ENCODE results near the gene CLTB. TPM values are rescaled to one million over a fixed set of nuclear protein-coding genes. Genes with fewer than 3 reads are reported as not detected.

CLTB gene
- total RNA-seq, 1 donor from 2014 or later = 71.3 TPM

- FAIRE-seq (no peak), DNase-seq (ENCODE audit: low spot score in 2 of 2) (no peak)
Observed at GRCh38 chr5:176359658-176360057, 56.7 kb downstream of the CLTB start.

- FAIRE-seq (no peak), DNase-seq (ENCODE audit: low spot score in 2 of 2) (no peak)
Observed at GRCh38 chr5:176356179-176356566, 60.2 kb downstream of the CLTB start.

GRCh38 chr5:176355400-176356178 is 60.8 kb downstream of the CLTB start:
- DNase-seq (ENCODE audit: low spot score in 2 of 2) (no peak), FAIRE-seq (no peak)

DNA sequence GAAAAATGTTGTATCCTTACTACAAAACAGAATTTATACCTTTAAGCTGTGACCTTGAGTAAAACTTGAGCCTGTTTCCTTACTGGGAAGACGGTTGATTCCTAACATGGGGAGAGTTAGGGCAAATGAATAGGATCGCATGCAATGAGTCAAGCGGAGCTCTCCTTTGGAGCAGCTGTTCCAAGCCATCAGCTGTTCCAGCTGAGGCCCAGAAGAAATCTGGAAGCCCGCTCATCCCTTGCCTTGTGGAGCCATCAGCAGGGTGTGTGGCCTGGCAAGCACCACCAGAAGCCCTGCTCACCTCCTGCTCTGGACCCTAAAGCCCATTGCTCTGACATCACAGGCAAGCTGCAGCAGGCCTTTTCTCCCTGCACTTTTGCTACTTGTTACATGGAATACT is 62.8 kb downstream of the CLTB start:
- no peak for DNase-seq (ENCODE audit: low spot score in 2 of 2)
- FAIRE-seq = no peak

- DNase-seq (ENCODE audit: low spot score in 2 of 2) = no peak
- no peak for FAIRE-seq
Observed at GRCh38 chr5:176352116-176352878, 64.0 kb downstream of the CLTB start.

GRCh38 chr5:176350416-176350815 is 65.9 kb downstream of the CLTB start:
- DNase-seq (ENCODE audit: low spot score in 2 of 2) = no peak
- no peak for FAIRE-seq

DNA sequence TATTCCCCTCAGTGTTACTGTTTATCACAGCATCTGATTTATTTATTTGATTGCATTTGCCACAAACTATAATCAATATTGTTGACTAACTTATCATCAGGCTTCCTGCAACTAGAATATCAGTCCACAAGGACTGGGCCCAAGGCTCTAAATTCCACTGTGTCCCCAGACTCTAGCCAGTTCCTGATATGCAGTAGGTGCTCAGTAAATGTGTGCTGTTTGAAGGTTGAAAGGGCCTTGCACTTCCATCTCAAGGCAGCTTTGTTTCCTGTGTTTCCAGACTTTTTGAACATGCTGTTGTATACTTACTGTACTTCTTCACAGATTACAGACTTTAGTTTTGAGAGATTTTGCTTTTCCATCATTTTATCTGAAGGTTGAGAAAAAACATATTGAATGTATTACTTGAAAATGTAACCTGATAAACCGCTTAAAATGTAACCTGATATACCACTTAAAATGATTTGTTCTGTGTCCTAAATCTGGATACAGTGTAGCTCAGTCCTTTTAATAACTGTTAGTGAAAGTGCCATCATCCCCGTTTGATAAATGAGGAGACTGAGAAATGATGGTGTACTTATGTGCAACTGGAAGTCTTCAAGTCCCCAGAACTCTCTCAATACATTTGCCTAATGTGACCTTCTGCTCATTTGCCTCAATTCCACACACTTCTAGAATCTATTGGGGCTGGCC is 73.4 kb downstream of the CLTB start:
- DNase-seq (ENCODE audit: low spot score in 2 of 2) = no peak
- no peak for FAIRE-seq

Small RNA genes within 50 kb of the gene (small RNA-seq; reads per million reads assigned to genes)
- gene AC010297.1 = not detected
- gene MIR1271 = 149 reads per million, percentile 98 among the genes with 10 or more reads in this experiment

Other genes with a start within 250 kb of the CLTB start
- 9.8 TPM for gene SIMC1, start 178.1 kb downstream of the CLTB start, total RNA-seq
- gene KIAA1191, start 54.8 kb downstream of the CLTB start, total RNA-seq = 111 TPM
- gene ARL10, start 51.1 kb downstream of the CLTB start, total RNA-seq = 34.6 TPM
- 12.6 TPM for gene NOP16, start 27.9 kb downstream of the CLTB start, total RNA-seq
- gene HIGD2A, start 27.8 kb downstream of the CLTB start, total RNA-seq = 27.7 TPM
- gene FAF2, start 31.8 kb upstream of the CLTB start, total RNA-seq = 33.4 TPM
- 9.8 TPM for gene RNF44, start 120.9 kb upstream of the CLTB start, total RNA-seq
- under 0.01 TPM for gene CDHR2, start 132.8 kb upstream of the CLTB start, total RNA-seq
- 101 TPM for gene GPRIN1, start 193.6 kb upstream of the CLTB start, total RNA-seq
- 15.5 TPM for gene SNCB, start 214.0 kb upstream of the CLTB start, total RNA-seq
- gene EIF4E1B, start 214.1 kb upstream of the CLTB start, total RNA-seq = under 0.01 TPM
- gene TSPAN17, start 230.9 kb upstream of the CLTB start, total RNA-seq = 21.2 TPM

Data from frontal cortex (tissue), 4 donors.